B cell (primary cell): ENCODE data around the gene CLASP2.

Experiments used
- CTCF ChIP-seq: fragments of 200-600 bp; IDR thresholded peaks from one replicate; pipeline ENCODE4 v1.8.0; 2022; ENCODE audit warnings: antibody characterized with exemption, mild to moderate bottlenecking
- EZH2 ChIP-seq: IDR thresholded peaks from 2 replicates; pipeline ENCODE4 v1.6.1; 2012; ENCODE audit warnings: borderline replicate concordance, low read depth, mild to moderate bottlenecking, moderate library complexity, low read length; ENCODE audit not compliant: insufficient read depth, poor library complexity, severe bottlenecking

DNA sequence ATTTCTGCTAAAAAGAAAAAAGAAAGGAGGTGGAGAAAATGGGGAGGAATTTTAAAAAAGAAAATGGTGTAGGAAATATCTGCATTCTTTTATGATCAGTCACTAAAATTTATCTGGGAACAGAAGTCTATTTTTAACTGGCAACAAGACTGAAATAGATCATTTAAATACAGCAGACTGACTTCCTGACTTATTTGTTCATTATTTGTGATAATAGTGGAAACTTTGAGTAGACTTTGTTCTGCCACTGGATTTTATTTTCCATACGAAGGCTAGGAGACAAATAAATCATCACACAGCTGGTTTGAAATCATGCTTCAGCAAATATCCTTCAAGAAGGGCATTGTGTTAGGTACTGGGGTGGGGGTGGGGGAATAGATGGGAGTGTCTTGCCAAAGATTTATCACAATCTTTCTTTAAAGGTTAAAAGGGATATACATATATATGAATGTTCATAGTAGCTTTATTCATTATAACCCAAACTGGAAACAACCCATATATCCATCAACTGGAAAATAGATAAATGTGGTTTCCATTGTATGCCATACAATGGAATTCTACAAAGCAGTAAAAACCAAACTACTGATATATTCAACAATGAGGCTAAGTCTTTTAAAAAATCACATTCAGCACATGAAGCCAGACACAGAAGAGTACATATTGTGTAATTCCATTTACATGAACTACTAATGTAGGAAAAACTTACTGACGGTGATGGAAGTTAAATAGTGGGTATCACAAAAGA lies 4.7 kb upstream of the CLASP2 start:
- no peak for TF ChIP-seq CTCF
- no peak for TF ChIP-seq EZH2
